Inflammatory macrophage treated with lipopolysaccharide for 1 hour (primary cell): ENCODE measurements around the gene GPR155.
A peak's percentile ranks its signal among the peaks of the same experiment; 100 is the strongest.
"Not testable (repeated sequence)": the region's sequence is repeated elsewhere in the genome, so short reads cannot be mapped to it uniquely, and the experiment has no call there.

Experiments
- DNase-seq, 2 donors: peaks; one replicate each; pipeline ENCODE4 v3.0.0-alpha.2; 2020 to 2022

The GPR155 gene

GRCh38 chr2:174438146-174438886, 48.5 kb downstream of the GPR155 start:
- DNase-seq: no peak

GRCh38 chr2:174436351-174436750, 50.5 kb downstream of the GPR155 start:
- no peak for DNase-seq

DNA sequence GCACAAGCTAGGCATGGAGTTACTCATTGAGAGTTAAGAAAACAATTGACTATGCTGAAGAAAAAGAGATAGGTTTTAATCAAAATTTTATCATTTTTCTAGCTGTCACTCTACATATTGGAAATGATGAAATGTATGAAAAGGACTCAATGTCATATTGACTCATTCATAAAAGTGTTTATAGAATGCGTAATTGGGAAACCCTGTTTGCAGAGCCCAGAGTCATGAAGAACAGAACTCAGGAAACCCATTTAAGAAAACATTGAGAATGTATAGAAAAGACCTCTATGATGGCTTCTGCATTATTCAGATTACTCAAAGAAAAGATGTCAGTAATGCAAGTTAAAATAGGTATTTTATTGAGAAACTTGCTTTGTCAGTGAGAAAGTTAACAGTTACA, 54.9 kb downstream of the GPR155 start:
- DNase-seq: no peak

DNA sequence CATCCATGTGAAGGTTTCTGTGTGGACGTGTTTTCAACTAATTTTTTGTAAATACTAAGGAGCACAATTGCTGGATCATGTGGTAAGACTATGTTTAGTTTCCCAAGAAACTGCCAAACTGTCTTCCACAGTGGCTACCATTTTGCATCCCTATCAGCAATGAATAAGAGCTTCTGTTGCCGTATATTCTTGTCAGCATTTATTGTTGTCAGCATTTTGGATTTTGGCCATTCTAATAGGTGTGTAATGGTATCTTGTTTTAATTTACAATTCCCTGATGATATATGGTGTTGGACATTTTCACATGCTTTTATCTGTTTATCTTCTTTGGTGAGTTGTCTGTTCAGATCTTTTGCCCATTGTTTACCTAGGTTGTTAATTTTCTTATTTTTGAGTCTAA, 56.8 kb downstream of the GPR155 start:
- no peak for DNase-seq

GRCh38 chr2:174428214-174428613, 58.6 kb downstream of the GPR155 start:
- no peak for DNase-seq

GRCh38 chr2:174412256-174412655, 74.6 kb downstream of the GPR155 start:
- DNase-seq: no peak

DNA sequence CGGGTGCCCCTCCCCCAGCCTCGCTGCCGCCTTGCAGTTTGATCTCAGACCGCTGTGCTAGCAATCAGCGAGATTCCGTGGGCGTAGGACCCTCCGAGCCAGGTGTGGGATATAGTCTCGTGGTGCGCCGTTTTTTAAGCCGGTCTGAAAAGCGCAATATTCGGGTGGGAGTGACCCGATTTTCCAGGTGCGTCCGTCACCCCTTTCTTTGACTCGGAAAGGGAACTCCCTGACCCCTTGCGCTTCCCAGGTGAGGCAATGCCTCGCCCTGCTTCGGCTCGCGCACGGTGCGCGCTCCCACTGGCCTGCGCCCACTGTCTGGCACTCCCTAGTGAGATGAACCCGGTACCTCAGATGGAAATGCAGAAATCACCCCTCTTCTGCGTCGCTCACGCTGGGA, 76.8 kb downstream of the GPR155 start:
- not testable (repeated sequence) for DNase-seq

DNA sequence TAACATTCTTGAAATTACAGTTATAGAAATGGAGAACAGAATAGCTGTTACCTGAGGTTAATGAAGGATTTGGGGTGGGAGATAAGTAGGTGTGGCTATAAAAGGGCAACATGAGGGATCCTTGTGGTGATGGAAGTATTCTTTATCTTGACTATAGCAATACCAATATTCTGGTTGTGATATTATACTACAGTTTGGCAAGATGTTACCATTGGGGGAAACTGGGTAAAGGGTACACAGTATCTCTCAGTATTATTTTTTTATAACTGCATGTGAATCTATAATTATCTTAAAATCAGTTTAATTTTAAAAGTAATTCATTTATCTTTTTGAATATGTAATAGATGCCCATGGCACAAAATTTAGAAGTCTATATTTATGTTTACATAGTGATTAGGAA, 83.2 kb downstream of the GPR155 start:
- no peak for DNase-seq

GRCh38 chr2:174400853-174401252, 86.0 kb downstream of the GPR155 start:
- no peak for DNase-seq

GRCh38 chr2:174399171-174399570, 87.7 kb downstream of the GPR155 start:
- DNase-seq: no peak

- no peak for DNase-seq
These were observed 89.1 kb downstream of the GPR155 start for GRCh38 chr2:174397773-174398172.

DNA sequence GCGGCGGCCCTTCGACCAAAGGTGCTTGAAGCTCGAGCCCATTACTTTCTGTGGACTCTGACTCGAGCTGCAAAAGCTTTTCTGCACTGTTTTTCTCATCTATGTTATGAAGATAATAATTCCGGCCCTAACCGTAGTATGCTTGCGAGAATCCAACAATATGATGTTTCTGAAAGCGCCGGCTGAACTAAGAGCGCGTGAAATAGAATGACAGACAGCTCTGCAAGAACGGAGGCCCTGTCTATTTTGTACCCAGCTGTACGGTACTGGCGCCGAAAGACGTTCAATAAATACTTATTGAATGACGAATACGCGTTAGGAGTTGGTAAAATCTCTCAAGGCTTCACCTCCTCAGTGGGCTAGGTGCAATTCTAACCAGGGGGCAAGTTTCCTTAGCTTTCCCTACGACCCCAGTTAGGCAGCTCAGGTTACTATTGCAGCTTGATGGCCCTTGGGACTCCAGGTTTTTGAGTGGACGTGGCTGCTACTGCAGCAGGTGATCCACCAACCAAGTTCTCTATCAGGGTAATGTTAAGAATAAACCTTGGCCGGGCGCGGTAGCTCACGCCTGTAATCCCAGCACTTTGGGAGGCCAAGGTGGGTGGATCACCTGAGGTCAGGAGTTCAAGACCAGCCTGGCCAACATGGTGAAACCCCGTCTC, 90.7 kb downstream of the GPR155 start:
- DNase-seq: no peak

DNA sequence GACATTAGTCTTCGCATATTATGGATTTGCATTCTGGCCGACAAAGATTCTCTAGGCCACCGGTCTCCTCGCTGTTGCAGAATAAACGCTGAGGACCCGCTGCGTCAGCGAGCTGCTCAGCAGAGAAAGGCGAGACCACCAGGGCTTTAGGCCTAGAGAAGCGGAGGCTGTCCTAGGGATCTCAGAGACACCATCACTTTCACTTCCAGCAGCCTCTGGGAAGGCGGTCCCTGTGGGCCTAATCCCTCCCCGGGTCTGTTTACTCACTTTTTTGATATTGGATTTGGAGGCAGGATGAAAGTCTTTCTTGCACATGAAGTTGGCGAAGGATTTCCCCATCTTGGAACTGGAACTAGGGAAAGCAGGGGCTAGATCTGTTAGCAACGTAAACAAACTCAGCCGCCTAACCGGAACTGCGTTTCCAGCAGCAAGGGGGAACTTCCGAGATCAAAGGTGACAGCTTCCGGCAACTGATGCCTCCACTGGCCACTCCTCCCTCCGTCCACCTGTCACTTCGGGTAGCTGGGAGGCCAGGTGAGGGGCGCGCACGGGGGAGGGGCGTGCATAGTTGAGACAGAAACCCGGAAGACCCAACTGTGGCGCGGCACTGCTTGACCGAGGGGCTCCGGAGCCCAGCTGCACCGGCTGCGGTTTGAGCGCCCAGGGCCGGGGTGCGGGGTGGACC, 91.4 kb downstream of the GPR155 start, which contains the start of gene SCRN3:
SCRN3 (plus strand) TSS at position 447 of the 685 bp plus-strand sequence. CDS start 2,554 bp downstream, outside the sequence.
- peak; percentile 75 to 76 for DNase-seq

- no peak for DNase-seq
These were observed 94.1 kb downstream of the GPR155 start for GRCh38 chr2:174392706-174393105.

- DNase-seq: not testable (repeated sequence)
These were observed 96.5 kb downstream of the GPR155 start for GRCh38 chr2:174390303-174390702.

GRCh38 chr2:174389542-174389941, 97.3 kb downstream of the GPR155 start:
- no peak for DNase-seq

- peak; percentile 73 to 84 for DNase-seq
These were observed 98.1 kb downstream of the GPR155 start for GRCh38 chr2:174388706-174389105.

- peak in 1 of 2 donors; percentile 40 for DNase-seq
These were observed 101.6 kb downstream of the GPR155 start for GRCh38 chr2:174385201-174385600.

DNA sequence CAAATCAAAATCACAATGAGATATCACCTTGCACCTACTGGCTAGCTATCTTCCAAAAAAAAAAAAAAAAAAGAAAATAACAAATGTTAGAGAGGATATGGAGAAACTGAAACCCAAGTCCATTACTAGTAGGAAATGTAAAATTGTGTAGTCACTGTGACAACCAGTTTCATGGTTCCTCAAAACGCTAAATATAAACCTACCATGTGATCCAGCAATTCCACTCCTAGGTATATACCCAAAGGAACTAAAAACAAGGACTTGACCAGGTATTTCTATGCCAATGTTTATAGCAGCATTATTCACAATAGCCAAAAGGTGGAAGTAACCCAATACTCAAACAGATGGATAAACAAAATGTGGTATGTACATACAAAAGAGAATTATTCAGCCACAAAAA, 103.0 kb downstream of the GPR155 start:
- peak; percentile 69 to 73 for DNase-seq
